Glutamatergic neuron (in vitro differentiated cells): ENCODE measurements around the gene CHMP5. TPM values are rescaled to one million over a fixed set of nuclear protein-coding genes. Genes with fewer than 3 reads are reported as not detected.

Source experiments
- DNase-seq: peaks from one replicate; pipeline ENCODE4 v3.0.0; 2022
- H3K27ac Mint-ChIP-seq: one replicate; pipeline ENCODE4 v1.8.0; 2020; ENCODE audit warnings: mild to moderate bottlenecking, mixed read lengths, inconsistent platforms; ENCODE audit not compliant: unreplicated experiment
- H3K27me3 Mint-ChIP-seq: one replicate; pipeline ENCODE4 v1.8.0; 2020; ENCODE audit warnings: mild to moderate bottlenecking, moderate library complexity, mixed read lengths, inconsistent platforms; ENCODE audit not compliant: unreplicated experiment
- H3K36me3 Mint-ChIP-seq: one replicate; pipeline ENCODE4 v1.8.0; 2020; ENCODE audit warnings: mild to moderate bottlenecking, mixed read lengths, inconsistent platforms; ENCODE audit not compliant: unreplicated experiment
- H3K4me1 Mint-ChIP-seq: one replicate; pipeline ENCODE4 v1.8.0; 2020; ENCODE audit warnings: mild to moderate bottlenecking, low read depth, mixed read lengths, inconsistent platforms; ENCODE audit not compliant: unreplicated experiment
- H3K4me3 Mint-ChIP-seq: one replicate; pipeline ENCODE4 v1.8.0; 2020; ENCODE audit warnings: mild to moderate bottlenecking, mixed read lengths, inconsistent platforms; ENCODE audit not compliant: unreplicated experiment
- H3K9me3 Mint-ChIP-seq: one replicate; pipeline ENCODE4 v1.8.0; 2020; ENCODE audit warnings: mild to moderate bottlenecking, moderate library complexity, mixed read lengths, inconsistent platforms; ENCODE audit not compliant: unreplicated experiment
- CTCF ChIP-seq: fragments of 200-600 bp; sonication (generic); IDR thresholded peaks from one replicate; pipeline ENCODE4 v1.5.0; 2021; ENCODE audit not compliant: partially characterized antibody, unreplicated experiment
- total RNA-seq: library from RNA; stranded (reverse); fragmentation: NEBNext Ultra II Directional; extraction: Animal tissue kit (Norgen Biotek cat#: 25700); gene quantifications from one replicate; pipeline ENCODE4 v1.2.1, GENCODE V29; 2021; ENCODE audit not compliant: unreplicated experiment

Gene CHMP5
- total RNA-seq, 1 donor from 2014 or later = 61.7 TPM

DNA sequence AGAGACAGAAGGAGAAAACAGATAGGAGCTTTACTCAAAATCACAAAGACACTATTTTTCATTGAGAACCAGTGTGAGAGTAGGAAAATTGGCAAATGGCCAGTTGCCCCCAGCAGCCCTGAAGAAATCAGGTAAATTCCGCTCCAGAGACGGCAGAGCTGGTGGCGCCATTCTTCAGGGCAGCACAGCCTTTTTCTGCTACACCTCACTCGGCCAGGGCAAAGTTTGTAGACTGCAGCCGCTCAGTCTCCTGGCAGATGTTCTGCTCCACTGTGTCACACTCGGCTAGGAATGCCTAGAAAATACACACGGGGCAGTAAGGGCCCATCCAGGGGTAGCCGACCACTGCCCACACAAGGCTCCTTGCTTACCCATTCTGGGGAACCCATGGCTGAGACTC lies 9.8 kb upstream of the CHMP5 start:
- no peak overlapping the region for H3K27ac Mint-ChIP-seq
- H3K36me3 Mint-ChIP-seq = peaks cover 7% of the 10 kb centered on the region
- no peaks in the 10 kb centered on the region for H3K4me1 Mint-ChIP-seq
- H3K9me3 Mint-ChIP-seq = peaks cover 6% of the 10 kb centered on the region
- no peak overlapping the region for H3K4me3 Mint-ChIP-seq
- DNase-seq = no peak
- H3K27me3 Mint-ChIP-seq = peaks cover 3% of the 10 kb centered on the region
- TF ChIP-seq CTCF = no peak

GRCh38 chr9:33255471-33255870 lies 9.4 kb upstream of the CHMP5 start:
- no peak for DNase-seq
- TF ChIP-seq CTCF = no peak
- Mint-ChIP-seq H3K4me1 (no peaks in the 10 kb centered on the region), H3K27ac (no peak overlapping the region), H3K4me3 (no peak overlapping the region), H3K27me3 (peaks cover 3% of the 10 kb centered on the region), H3K9me3 (peaks cover 6% of the 10 kb centered on the region), H3K36me3 (peaks cover 7% of the 10 kb centered on the region)

GRCh38 chr9:33256236-33256635 lies 8.6 kb upstream of the CHMP5 start:
- DNase-seq = no peak
- Mint-ChIP-seq H3K27ac (no peak overlapping the region), H3K9me3 (peaks cover 4% of the 10 kb centered on the region), H3K4me1 (no peaks in the 10 kb centered on the region), H3K4me3 (no peak overlapping the region), H3K27me3 (peaks cover 3% of the 10 kb centered on the region), H3K36me3 (peaks cover 7% of the 10 kb centered on the region)
- TF ChIP-seq CTCF = no peak

DNA sequence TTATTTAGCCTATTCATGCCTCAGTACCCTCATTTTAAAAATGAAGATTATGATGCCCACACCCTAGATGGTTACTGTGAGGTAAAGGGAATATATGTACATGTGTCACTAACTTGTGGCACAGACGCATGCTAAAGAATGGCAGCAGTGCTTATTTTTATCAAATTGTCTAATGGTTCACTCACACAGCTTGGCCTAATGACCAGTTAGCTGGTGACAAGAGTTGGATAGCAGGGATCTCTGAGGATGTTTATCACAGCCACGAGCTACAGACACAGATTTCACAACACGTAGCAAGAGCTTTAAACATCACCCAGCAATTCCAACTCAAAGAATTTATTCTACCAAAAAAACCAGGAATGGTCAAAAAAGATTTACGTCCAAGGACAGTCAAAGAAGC lies 7.6 kb upstream of the CHMP5 start:
- H3K36me3 Mint-ChIP-seq = peaks cover 7% of the 10 kb centered on the region
- H3K27ac Mint-ChIP-seq = no peak overlapping the region
- no peaks in the 10 kb centered on the region for H3K4me1 Mint-ChIP-seq
- H3K9me3 Mint-ChIP-seq = peaks cover 4% of the 10 kb centered on the region
- H3K4me3 Mint-ChIP-seq = no peak overlapping the region
- TF ChIP-seq CTCF = no peak
- no peak for DNase-seq
- peaks cover 3% of the 10 kb centered on the region for H3K27me3 Mint-ChIP-seq

- Mint-ChIP-seq H3K4me1 (peaks cover 9% of the 10 kb centered on the region), H3K27ac (no peak overlapping the region), H3K36me3 (peaks cover 4% of the 10 kb centered on the region)
Observed at GRCh38 chr9:33260372-33260771, 4.5 kb upstream of the CHMP5 start.

More at GRCh38 chr9:33260372-33260771, 4.5 kb upstream of the CHMP5 start:
- Mint-ChIP-seq H3K4me3 (no peak overlapping the region), H3K27me3 (peaks cover 7% of the 10 kb centered on the region), H3K9me3 (peaks cover 12% of the 10 kb centered on the region)
- TF ChIP-seq CTCF = no peak
- DNase-seq = no peak
